Endothelial cell of umbilical vein (primary cell): ENCODE data around the gene SSH2. TPM values are rescaled to one million over a fixed set of nuclear protein-coding genes. Genes with fewer than 3 reads are reported as not detected.

ENCODE experiments used
- BruUV-seq: library from RNA; stranded (reverse); fragments of 400-500 nt; replicated peaks from 2 replicates; lab custom pipeline; 2021; lab: Mats Ljungman, UMichigan
- CTCF ChIA-PET: fragments of 300-600, 350-600 bp; sonication (Branson Sonifier 250); formaldehyde crosslinking; loops from one replicate; lab custom pipeline; 2021; ENCODE audit warnings: antibody characterized with exemption, inconsistent platforms; lab: Charles Lee
- POLR2A ChIA-PET: fragments of 300-600, 350-600 bp; sonication (Branson Sonifier 250); formaldehyde crosslinking; loops from one replicate; lab custom pipeline; 2021; ENCODE audit warnings: antibody characterized with exemption, inconsistent platforms; lab: Charles Lee
- DNase-seq: peaks from one replicate; pipeline ENCODE4 v3.0.0-alpha.2; 2011; ENCODE audit warnings: low read depth, low spot score
- FAIRE-seq: peaks from 2 replicates; lab custom pipeline; 2011; peaks lifted over from hg19 to GRCh38; lab: Jason Lieb, UNC
- H2AFZ ChIP-seq: 2 replicates; pipeline ENCODE4 v1.6.0; 2012; ENCODE audit warnings: low read depth, low read length, control low read depth, inconsistent platforms
- H3K27ac ChIP-seq: 2 replicates; pipeline ENCODE4 v1.5.1; 2011; ENCODE audit warnings: low read depth, mild to moderate bottlenecking, control low read depth, low read length, moderate library complexity; ENCODE audit not compliant: insufficient read depth
- H3K27me3 ChIP-seq, 2 experiments: 2 replicates each; pipeline versions ENCODE4 v1.6.0 to v1.6.1; 2011; ENCODE audit warnings: low read length in 2 of 2, mixed read lengths in 1 of 2; ENCODE audit not compliant: control insufficient read depth in 2 of 2, insufficient read depth in 2 of 2
- H3K36me3 ChIP-seq, 2 experiments: 2 replicates in 1 of 2; 3 replicates in 1 of 2; pipeline ENCODE4 v1.5.1; 2011; ENCODE audit warnings: low read length in 2 of 2, mild to moderate bottlenecking in 1 of 2, moderate library complexity in 1 of 2; ENCODE audit not compliant: control insufficient read depth in 2 of 2, insufficient read depth in 2 of 2; ENCODE audit errors: extremely low read depth in 1 of 2
- H3K4me1 ChIP-seq: 3 replicates; pipeline ENCODE4 v1.5.1; 2011; ENCODE audit warnings: mild to moderate bottlenecking, low read length; ENCODE audit not compliant: control insufficient read depth, insufficient read depth; ENCODE audit errors: extremely low read depth
- H3K4me2 ChIP-seq: 2 replicates; pipeline ENCODE4 v1.6.1; 2011; ENCODE audit warnings: low read length, control low read depth, mixed read lengths; ENCODE audit not compliant: insufficient read depth
- H3K4me3 ChIP-seq, 3 experiments: fragments of 200-600 bp in 1 of 3; sonication (generic), shearing (Covaris generic) in 1 of 3; replicated peaks in 1 of 3; 2 replicates each; pipeline ENCODE4 v1.5.1; 2011 to 2016; ENCODE audit warnings: control low read depth in 3 of 3, low read length in 3 of 3, mild to moderate bottlenecking in 2 of 3, inconsistent platforms in 1 of 3, low read depth in 1 of 3, moderate library complexity in 1 of 3; ENCODE audit not compliant: insufficient read depth in 1 of 3
- H3K79me2 ChIP-seq: 2 replicates; pipeline ENCODE4 v1.6.0; 2012; ENCODE audit warnings: low read length, inconsistent platforms; ENCODE audit not compliant: control insufficient read depth, insufficient read depth
- H3K9ac ChIP-seq: replicated peaks from 2 replicates; pipeline ENCODE3; 2011; ENCODE audit warnings: low read length, control low read depth; ENCODE audit not compliant: insufficient read depth; ENCODE audit errors: extremely low read depth
- H3K9me1 ChIP-seq: replicated peaks from 3 replicates; pipeline ENCODE4 v1.6.0; 2011; ENCODE audit warnings: mild to moderate bottlenecking, low read length; ENCODE audit not compliant: control insufficient read depth, insufficient read depth; ENCODE audit errors: extremely low read depth
- H3K9me3 ChIP-seq: replicated peaks from 2 replicates; pipeline ENCODE4 v1.5.1; 2012; ENCODE audit warnings: low read length, inconsistent platforms; ENCODE audit not compliant: control insufficient read depth, insufficient read depth
- H4K20me1 ChIP-seq: replicated peaks from 2 replicates; pipeline ENCODE3; 2011; ENCODE audit warnings: mild to moderate bottlenecking, low read length; ENCODE audit not compliant: control insufficient read depth, insufficient read depth; ENCODE audit errors: extremely low read depth
- CTCF ChIP-seq, 2 donors: IDR thresholded peaks; 1 replicate in 1 of 2; 2 replicates in 1 of 2; pipeline ENCODE4 v1.5.1; 2011; ENCODE audit warnings: low read length in 2 of 2, mild to moderate bottlenecking in 2 of 2, moderate library complexity in 2 of 2, control low read depth in 1 of 2, inconsistent platforms in 1 of 2, low read depth in 1 of 2; ENCODE audit not compliant: insufficient read depth in 1 of 2; ENCODE audit errors: extremely low read depth in 1 of 2
- EZH2 ChIP-seq: IDR thresholded peaks from 2 replicates; pipeline ENCODE4 v1.6.1; 2012; ENCODE audit warnings: borderline replicate concordance, low read depth, mild to moderate bottlenecking, moderate library complexity, low read length, inconsistent platforms; ENCODE audit not compliant: severe bottlenecking
- FOS ChIP-seq: IDR thresholded peaks from 2 replicates; pipeline ENCODE4 v1.6.1; 2011; ENCODE audit warnings: mild to moderate bottlenecking, low read length, moderate library complexity, borderline replicate concordance; ENCODE audit not compliant: insufficient read depth
- GATA2 ChIP-seq: IDR thresholded peaks from 2 replicates; pipeline ENCODE4 v1.7.0; 2011; ENCODE audit warnings: low read depth, mild to moderate bottlenecking, moderate library complexity, mixed read lengths, low read length; ENCODE audit not compliant: insufficient read length, insufficient read depth
- JUN ChIP-seq: IDR thresholded peaks from 2 replicates; pipeline ENCODE4 v1.6.1; 2011; ENCODE audit warnings: borderline replicate concordance, low read depth; ENCODE audit not compliant: insufficient read length, insufficient read depth
- MAX ChIP-seq: IDR thresholded peaks from 2 replicates; pipeline ENCODE4 v1.6.1; 2011; ENCODE audit not compliant: insufficient read depth, insufficient read length
- MYC ChIP-seq: IDR thresholded peaks from one replicate; pipeline ENCODE4 v1.6.1; 2011; ENCODE audit warnings: mild to moderate bottlenecking, low read depth, low read length
- POLR2A ChIP-seq: IDR thresholded peaks from 2 replicates; pipeline ENCODE4 v1.6.1; 2012; ENCODE audit warnings: low read depth, mild to moderate bottlenecking, control low read depth, low read length
- POLR2AphosphoS5 ChIP-seq: IDR thresholded peaks from 2 replicates; pipeline ENCODE4 v1.6.1; 2012; ENCODE audit warnings: low read depth, mild to moderate bottlenecking, control low read depth, low read length, moderate library complexity; ENCODE audit not compliant: insufficient read depth
- dilution Hi-C: fragments of 300-500 bp; cut with MboI; formaldehyde crosslinking; loops from one replicate; pipeline ENCODE4 v1.15.0; 2019; ENCODE audit warnings: low sequenced_read_pairs; ENCODE audit not compliant: extremely low pct_ligation_motif_present
- intact Hi-C: fragments of 100-400 bp; cut with micrococcal nuclease; formaldehyde crosslinking; loops from one replicate; pipeline ENCODE4 v1.10.0; 2022
- polyA plus RNA-seq, 4 experiments: library from polyadenylated mRNA; depleted of rRNA in 3 of 4; stranded (reverse) in 3 of 4; unstranded in 1 of 4; fragments of >200 nt; gene quantifications; 2 replicates each; pipeline versions ENCODE4 v1.2.1 to v1.2.3, GENCODE V29; 2011 to 2012; ENCODE audit warnings: missing spikeins in 1 of 4
- total RNA-seq: library from RNA; stranded (reverse); gene quantifications from 2 replicates; pipeline ENCODE4 v1.2.3, GENCODE V29; 2021

The SSH2 gene
- total and polyA plus RNA-seq, 2 donors (not counting 3 experiments of a cell fraction or from before 2014, with no cell fraction given), result 24.6 to 60.9 TPM

GRCh38 chr17:29578626-29579485 is 351.2 kb downstream of the SSH2 start:
- intact Hi-C loops, result no loop called here
- dilution Hi-C loops, result no loop called here
- Histone ChIP-seq H4K20me1 (no peaks in the 10 kb centered on the region), H3K4me2 (no peak overlapping the region), H3K4me3 (no peak overlapping the region), H3K79me2 (peaks cover 24% of the 10 kb centered on the region), H3K27me3 (no peaks in the 10 kb centered on the region), H2AFZ (no peak overlapping the region), H3K4me1 (peaks cover 1% of the 10 kb centered on the region), H3K36me3 (peaks cover 24 to 70% of the 10 kb centered on the region in 2 experiments), H3K9me1 (no peaks in the 10 kb centered on the region), H3K9ac (no peak overlapping the region), H3K9me3 (no peaks in the 10 kb centered on the region), H3K27ac (no peak overlapping the region)
- DNase-seq (no peak), FAIRE-seq (no peak)
- POLR2A ChIA-PET, result no interaction called here
- CTCF ChIA-PET, result interaction anchor here (0.7 to 9.4 kb wide), 4 partner anchors 14 to 443 kb away, joined by 3 to 152 read pairs (median 58); partner anchors contain the start of gene ANKRD13B
- BruUV-seq, result no TSS peak
- TF ChIP-seq MYC (no peak), GATA2 (no peak), POLR2A (no peak), FOS (no peak), CTCF (IDR thresholded peaks at IDR 0.05; ENCODE audit: extremely low read depth in 1 of 2, insufficient read depth in 1 of 2, low read depth in 1 of 2, low read length in 2 of 2) (no peak), JUN (no peak), POLR2AphosphoS5 (no peak), MAX (no peak), EZH2 (no peak)
